ENCODE measurements around the gene TMEM151B. TPM values are rescaled to one million over a fixed set of nuclear protein-coding genes. Genes with fewer than 3 reads are reported as not detected.
"Not testable (repeated sequence)": the region's sequence is repeated elsewhere in the genome, so short reads cannot be mapped to it uniquely, and the experiment has no call there.

Gene TMEM151B
- total RNA-seq, 1 experiment from 2014 or later: 0.83 TPM

- Histone ChIP-seq H3K27me3 (ENCODE audit: control insufficient read depth, insufficient read depth, low read length) (no peaks in the 10 kb centered on the region), H3K36me3 (replicated peaks; ENCODE audit: control insufficient read depth, insufficient read depth, low read length) (peaks cover 34% of the 10 kb centered on the region), H3K4me3 (ENCODE audit: insufficient read depth, low read depth, low read length) (no peak overlapping the region)
- DNase-seq: peak; percentile 19
Observed at GRCh38 chr6:44228433-44228832, 41.8 kb upstream of the TMEM151B start.

- Histone ChIP-seq H3K27me3 (ENCODE audit: control insufficient read depth, insufficient read depth, low read length) (no peaks in the 10 kb centered on the region), H3K36me3 (replicated peaks; ENCODE audit: control insufficient read depth, insufficient read depth, low read length) (peaks cover 36% of the 10 kb centered on the region), H3K4me3 (ENCODE audit: insufficient read depth, low read depth, low read length) (no peak overlapping the region)
- DNase-seq: no peak
Observed at GRCh38 chr6:44228836-44229235, 41.4 kb upstream of the TMEM151B start.

- no peak overlapping the region for H3K4me3 ChIP-seq (ENCODE audit: insufficient read depth, low read depth, low read length)
- H3K36me3 ChIP-seq (replicated peaks; ENCODE audit: control insufficient read depth, insufficient read depth, low read length): peaks cover 36% of the 10 kb centered on the region
- H3K27me3 ChIP-seq (ENCODE audit: control insufficient read depth, insufficient read depth, low read length): no peaks in the 10 kb centered on the region
- DNase-seq: peak; percentile 22
Observed at GRCh38 chr6:44229376-44230033, 40.7 kb upstream of the TMEM151B start.

GRCh38 chr6:44230034-44230675, 40.1 kb upstream of the TMEM151B start:
- Histone ChIP-seq H3K36me3 (replicated peaks; ENCODE audit: control insufficient read depth, insufficient read depth, low read length) (peaks cover 36% of the 10 kb centered on the region), H3K4me3 (ENCODE audit: insufficient read depth, low read depth, low read length) (no peak overlapping the region)

GRCh38 chr6:44231426-44231825, 38.8 kb upstream of the TMEM151B start:
- DNase-seq: peak; percentile 8
- peaks cover 36% of the 10 kb centered on the region for H3K36me3 ChIP-seq (replicated peaks; ENCODE audit: control insufficient read depth, insufficient read depth, low read length)
- not testable (repeated sequence) for H3K4me3 ChIP-seq (ENCODE audit: insufficient read depth, low read depth, low read length); H3K27me3 ChIP-seq (ENCODE audit: control insufficient read depth, insufficient read depth, low read length)

More at GRCh38 chr6:44230034-44230675, 40.1 kb upstream of the TMEM151B start:
- no peaks in the 10 kb centered on the region for H3K27me3 ChIP-seq (ENCODE audit: control insufficient read depth, insufficient read depth, low read length)
- peak; percentile 21 for DNase-seq

- H3K4me3 ChIP-seq (ENCODE audit: insufficient read depth, low read depth, low read length): no peak overlapping the region
- H3K27me3 ChIP-seq (ENCODE audit: control insufficient read depth, insufficient read depth, low read length): no peaks in the 10 kb centered on the region
Observed at GRCh38 chr6:44232676-44233566, 37.3 kb upstream of the TMEM151B start.

GRCh38 chr6:44233567-44234100, 36.6 kb upstream of the TMEM151B start:
- DNase-seq: peak; percentile 23
- Histone ChIP-seq H3K4me3 (ENCODE audit: insufficient read depth, low read depth, low read length) (no peak overlapping the region), H3K27me3 (ENCODE audit: control insufficient read depth, insufficient read depth, low read length) (no peaks in the 10 kb centered on the region), H3K36me3 (replicated peaks; ENCODE audit: control insufficient read depth, insufficient read depth, low read length) (peaks cover 34% of the 10 kb centered on the region)

More at GRCh38 chr6:44232676-44233566, 37.3 kb upstream of the TMEM151B start:
- peak; percentile 36 for DNase-seq
- H3K36me3 ChIP-seq (replicated peaks; ENCODE audit: control insufficient read depth, insufficient read depth, low read length): peaks cover 36% of the 10 kb centered on the region

GRCh38 chr6:44234101-44235025, 35.9 kb upstream of the TMEM151B start:
- Histone ChIP-seq H3K4me3 (ENCODE audit: insufficient read depth, low read depth, low read length) (no peak overlapping the region), H3K36me3 (replicated peaks; ENCODE audit: control insufficient read depth, insufficient read depth, low read length) (peaks cover 31% of the 10 kb centered on the region), H3K27me3 (ENCODE audit: control insufficient read depth, insufficient read depth, low read length) (no peaks in the 10 kb centered on the region; the same call in 1 of the 2 replicates)
- DNase-seq: peak; percentile 88

- H3K4me3 ChIP-seq (ENCODE audit: insufficient read depth, low read depth, low read length): no peak overlapping the region
- no peak for DNase-seq
- H3K36me3 ChIP-seq (replicated peaks; ENCODE audit: control insufficient read depth, insufficient read depth, low read length): peaks cover 23% of the 10 kb centered on the region
- no peaks in the 10 kb centered on the region; the same call in 1 of the 2 replicates for H3K27me3 ChIP-seq (ENCODE audit: control insufficient read depth, insufficient read depth, low read length)
Observed at GRCh38 chr6:44235269-44235668, 35.0 kb upstream of the TMEM151B start.

GRCh38 chr6:44235891-44236516, 34.2 kb upstream of the TMEM151B start:
- DNase-seq: no peak
- H3K27me3 ChIP-seq (ENCODE audit: control insufficient read depth, insufficient read depth, low read length): no peaks in the 10 kb centered on the region; the same call in 1 of the 2 replicates
- H3K4me3 ChIP-seq (ENCODE audit: insufficient read depth, low read depth, low read length): no peak overlapping the region
- H3K36me3 ChIP-seq (replicated peaks; ENCODE audit: control insufficient read depth, insufficient read depth, low read length): peaks cover 20% of the 10 kb centered on the region

GRCh38 chr6:44237021-44237812, 33.0 kb upstream of the TMEM151B start:
- peak; percentile 89 for DNase-seq
- Histone ChIP-seq H3K36me3 (replicated peaks; ENCODE audit: control insufficient read depth, insufficient read depth, low read length) (peaks cover 12% of the 10 kb centered on the region), H3K4me3 (ENCODE audit: insufficient read depth, low read depth, low read length) (peak overlapping the region; percentile 56), H3K27me3 (ENCODE audit: control insufficient read depth, insufficient read depth, low read length) (no peaks in the 10 kb centered on the region; the same call in 1 of the 2 replicates)

- peak; percentile 96 for DNase-seq
- Histone ChIP-seq H3K36me3 (replicated peaks; ENCODE audit: control insufficient read depth, insufficient read depth, low read length) (peaks cover 7% of the 10 kb centered on the region), H3K4me3 (ENCODE audit: insufficient read depth, low read depth, low read length) (peak overlapping the region; percentile 56), H3K27me3 (ENCODE audit: control insufficient read depth, insufficient read depth, low read length) (no peaks in the 10 kb centered on the region; the same call in 1 of the 2 replicates)
Observed at GRCh38 chr6:44237813-44238433, 32.3 kb upstream of the TMEM151B start.

Measured in H7 (cell line).